Measurements from ENCODE around the gene MYO10.

DNA sequence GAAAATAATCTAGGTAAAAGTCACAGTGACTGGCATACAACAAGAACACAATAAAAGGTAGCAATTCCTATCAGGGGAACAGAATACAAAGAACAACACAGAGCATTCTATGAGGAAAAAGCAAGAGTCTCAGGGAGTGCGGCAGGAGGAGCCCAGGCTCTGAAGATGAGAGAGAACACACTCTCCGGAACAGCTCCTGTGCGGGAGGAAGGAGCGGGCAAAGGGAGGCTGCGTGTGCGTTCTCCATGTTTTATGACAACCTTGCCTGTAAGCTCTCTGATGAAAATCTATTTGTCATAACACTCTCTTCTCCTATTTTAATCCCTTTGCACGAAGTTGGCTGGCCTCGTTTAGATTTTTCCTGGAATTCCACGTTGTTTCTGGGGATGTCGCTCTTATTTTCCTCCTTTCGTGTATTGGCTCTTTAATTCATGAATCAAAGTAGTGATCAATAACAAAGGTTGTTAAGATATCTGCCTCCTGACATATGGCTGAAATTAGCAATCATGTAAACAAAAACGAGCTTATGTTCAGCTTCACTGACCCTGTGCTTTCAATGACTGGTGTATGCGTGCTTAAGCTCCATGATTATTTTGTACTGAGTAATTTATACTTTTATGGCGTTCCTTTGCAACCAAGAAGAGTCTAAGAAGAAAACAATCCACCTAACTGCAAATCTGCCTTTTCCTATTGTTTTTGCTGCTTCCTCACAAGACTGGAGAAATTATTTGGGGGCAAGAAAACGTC lies 109.5 kb downstream of the MYO10 start:
- TF ChIP-seq ZNF37A (tag by site-specific recombination; IDR thresholded peaks at IDR 0.05) (no peak), ZBTB20 (tag by site-specific recombination; IDR thresholded peaks at IDR 0.05) (no peak), ZNF341 (tag by site-specific recombination; IDR thresholded peaks at IDR 0.05; ENCODE audit: low read depth) (no peak), ZNF114 (tag by site-specific recombination; IDR thresholded peaks at IDR 0.05) (no peak), ZNF121 (tag by site-specific recombination; IDR thresholded peaks at IDR 0.05) (no peak), ZBTB21 (tag by site-specific recombination; IDR thresholded peaks at IDR 0.05) (no peak)
- TF ChIP-seq, protein P1, sequence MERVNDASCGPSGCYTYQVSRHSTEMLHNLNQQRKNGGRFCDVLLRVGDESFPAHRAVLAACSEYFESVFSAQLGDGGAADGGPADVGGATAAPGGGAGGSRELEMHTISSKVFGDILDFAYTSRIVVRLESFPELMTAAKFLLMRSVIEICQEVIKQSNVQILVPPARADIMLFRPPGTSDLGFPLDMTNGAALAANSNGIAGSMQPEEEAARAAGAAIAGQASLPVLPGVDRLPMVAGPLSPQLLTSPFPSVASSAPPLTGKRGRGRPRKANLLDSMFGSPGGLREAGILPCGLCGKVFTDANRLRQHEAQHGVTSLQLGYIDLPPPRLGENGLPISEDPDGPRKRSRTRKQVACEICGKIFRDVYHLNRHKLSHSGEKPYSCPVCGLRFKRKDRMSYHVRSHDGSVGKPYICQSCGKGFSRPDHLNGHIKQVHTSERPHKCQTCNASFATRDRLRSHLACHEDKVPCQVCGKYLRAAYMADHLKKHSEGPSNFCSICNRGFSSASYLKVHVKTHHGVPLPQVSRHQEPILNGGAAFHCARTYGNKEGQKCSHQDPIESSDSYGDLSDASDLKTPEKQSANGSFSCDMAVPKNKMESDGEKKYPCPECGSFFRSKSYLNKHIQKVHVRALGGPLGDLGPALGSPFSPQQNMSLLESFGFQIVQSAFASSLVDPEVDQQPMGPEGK (tag by site-specific recombination; IDR thresholded peaks at IDR 0.05) = no peak
- TF ChIP-seq, protein P2, sequence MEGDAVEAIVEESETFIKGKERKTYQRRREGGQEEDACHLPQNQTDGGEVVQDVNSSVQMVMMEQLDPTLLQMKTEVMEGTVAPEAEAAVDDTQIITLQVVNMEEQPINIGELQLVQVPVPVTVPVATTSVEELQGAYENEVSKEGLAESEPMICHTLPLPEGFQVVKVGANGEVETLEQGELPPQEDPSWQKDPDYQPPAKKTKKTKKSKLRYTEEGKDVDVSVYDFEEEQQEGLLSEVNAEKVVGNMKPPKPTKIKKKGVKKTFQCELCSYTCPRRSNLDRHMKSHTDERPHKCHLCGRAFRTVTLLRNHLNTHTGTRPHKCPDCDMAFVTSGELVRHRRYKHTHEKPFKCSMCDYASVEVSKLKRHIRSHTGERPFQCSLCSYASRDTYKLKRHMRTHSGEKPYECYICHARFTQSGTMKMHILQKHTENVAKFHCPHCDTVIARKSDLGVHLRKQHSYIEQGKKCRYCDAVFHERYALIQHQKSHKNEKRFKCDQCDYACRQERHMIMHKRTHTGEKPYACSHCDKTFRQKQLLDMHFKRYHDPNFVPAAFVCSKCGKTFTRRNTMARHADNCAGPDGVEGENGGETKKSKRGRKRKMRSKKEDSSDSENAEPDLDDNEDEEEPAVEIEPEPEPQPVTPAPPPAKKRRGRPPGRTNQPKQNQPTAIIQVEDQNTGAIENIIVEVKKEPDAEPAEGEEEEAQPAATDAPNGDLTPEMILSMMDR (tag by site-specific recombination; IDR thresholded peaks at IDR 0.05) = no peak
